ENCODE results near the gene SMC6. TPM values are rescaled to one million over a fixed set of nuclear protein-coding genes. Genes with fewer than 3 reads are reported as not detected.

SMC6 gene
- total and polyA plus RNA-seq, 9 donors, result 6.6 to 16.8 (median 12.3) TPM

- Histone ChIP-seq H3K36me3 (no peaks in the 10 kb centered on the region), H3K4me1 (ENCODE audit: insufficient read depth) (peaks cover 4% of the 10 kb centered on the region), H3K9me3 (no peaks in the 10 kb centered on the region), H3K4me3 (no peak overlapping the region), H3K27me3 (no peaks in the 10 kb centered on the region), H3K27ac (no peak overlapping the region)
- DNase-seq, result no peak
- intact Hi-C loops (cut with DNase I), result no loop called here
- 19 to 26% (median 20%) methylated on average over 2 of the region's 2 CpGs for WGBS, 3 donors
- TF ChIP-seq EP300 (IDR thresholded peaks at IDR 0.05) (no peak), POLR2A (IDR thresholded peaks at IDR 0.05) (no peak), CTCF (IDR thresholded peaks at IDR 0.05) (no peak)
Observed at GRCh38 chr2:17757321-17757720, 3.7 kb upstream of the SMC6 start.

GRCh38 chr2:17756668-17757067, 3.1 kb upstream of the SMC6 start:
- no peak overlapping the region for H3K4me3 ChIP-seq
- no peak overlapping the region for H3K27ac ChIP-seq
- H3K27me3 ChIP-seq, result no peaks in the 10 kb centered on the region
- H3K9me3 ChIP-seq, result no peaks in the 10 kb centered on the region
- no peaks in the 10 kb centered on the region for H3K36me3 ChIP-seq
- H3K4me1 ChIP-seq (ENCODE audit: insufficient read depth), result peaks cover 4% of the 10 kb centered on the region
- intact Hi-C loops (cut with DNase I), result no loop called here
- TF ChIP-seq EP300 (IDR thresholded peaks at IDR 0.05) (no peak), POLR2A (IDR thresholded peaks at IDR 0.05) (no peak), CTCF (IDR thresholded peaks at IDR 0.05) (no peak)
- DNase-seq, result no peak
- 38 to 51% (median 44%) methylated on average over 6 of the region's 6 CpGs for WGBS, 3 donors

DNA sequence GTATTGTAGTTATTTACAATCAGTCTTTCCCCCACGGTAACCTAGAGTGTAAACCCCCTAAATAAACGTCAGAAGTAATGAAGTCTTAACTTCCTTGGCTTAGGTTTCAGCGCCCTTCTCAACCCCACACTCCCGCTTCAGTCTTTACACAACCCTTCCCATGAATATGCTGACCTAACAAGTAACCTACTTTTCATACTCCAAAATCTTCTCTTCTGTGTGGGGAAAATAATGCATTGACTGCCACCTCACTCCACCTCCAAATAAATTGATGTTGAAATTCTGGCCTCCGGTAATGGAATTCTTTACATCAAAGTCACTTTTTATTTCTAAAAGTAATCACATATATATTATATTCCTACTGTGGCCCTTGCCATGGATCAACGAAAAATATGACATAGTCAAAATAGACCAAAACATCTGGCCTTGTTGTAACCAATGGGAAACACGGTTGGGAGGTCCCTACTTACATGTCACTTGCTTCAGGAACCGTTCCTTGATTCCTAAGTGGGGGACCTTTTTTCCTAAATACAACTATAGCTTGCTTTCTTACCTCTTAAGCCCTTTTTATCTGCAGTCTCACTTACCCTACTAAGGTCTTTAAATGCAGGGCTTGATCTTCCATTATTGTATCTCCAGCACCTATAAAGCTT, 1.3 kb upstream of the SMC6 start:
- H3K4me3 ChIP-seq, result no peak overlapping the region
- no peak for DNase-seq
- no peaks in the 10 kb centered on the region for H3K27me3 ChIP-seq
- peaks cover 4% of the 10 kb centered on the region for H3K4me1 ChIP-seq (ENCODE audit: insufficient read depth)
- H3K27ac ChIP-seq, result no peak overlapping the region
- TF ChIP-seq EP300 (IDR thresholded peaks at IDR 0.05), result no peak
- H3K36me3 ChIP-seq, result no peaks in the 10 kb centered on the region
- 13 to 18% (median 13%) methylated on average over 8 of the region's 8 CpGs for WGBS, 3 donors
- intact Hi-C loops (cut with DNase I), result no loop called here
- H3K9me3 ChIP-seq, result no peaks in the 10 kb centered on the region

GRCh38 chr2:17752892-17753802, 463 bp downstream of the SMC6 start:
- Histone ChIP-seq H3K4me1 (ENCODE audit: insufficient read depth) (peaks cover 4% of the 10 kb centered on the region), H3K27me3 (no peaks in the 10 kb centered on the region), H3K27ac (peak overlapping the region; percentile 82 to 92), H3K9me3 (no peaks in the 10 kb centered on the region), H3K36me3 (no peaks in the 10 kb centered on the region), H3K4me3 (peak overlapping the region; percentile 97)
- 1 to 2% (median 1%) methylated on average over 51 to 70 of the region's 70 CpGs for WGBS, 3 donors
- intact Hi-C loops (cut with DNase I), result no loop called here
- TF ChIP-seq POLR2A (IDR thresholded peaks at IDR 0.05) (peak; percentile 56), EP300 (IDR thresholded peaks at IDR 0.05) (no peak)
- DNase-seq, result no peak

DNA sequence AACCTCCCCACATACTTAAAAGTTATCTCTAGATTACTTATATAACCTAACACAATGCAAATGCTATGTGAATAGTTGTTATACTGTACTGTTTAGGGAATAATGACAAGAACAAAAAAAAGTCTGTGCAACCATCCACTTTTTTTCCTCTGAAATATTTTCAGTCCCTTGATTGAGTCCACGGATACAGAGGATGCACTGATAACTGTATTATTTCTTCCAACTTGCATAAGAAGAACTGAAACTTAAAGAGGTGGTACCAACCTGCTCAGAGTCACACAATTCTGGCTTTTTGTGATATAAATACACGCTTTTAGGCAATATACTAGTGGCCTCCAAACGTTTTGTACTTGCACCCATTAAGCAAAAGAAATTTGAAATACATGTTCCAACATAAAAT, 1.4 kb downstream of the SMC6 start:
- TF ChIP-seq POLR2A (IDR thresholded peaks at IDR 0.05) (no peak), EP300 (IDR thresholded peaks at IDR 0.05) (no peak), CTCF (IDR thresholded peaks at IDR 0.05) (no peak)
- Histone ChIP-seq H3K27ac (no peak overlapping the region), H3K36me3 (no peaks in the 10 kb centered on the region), H3K27me3 (no peaks in the 10 kb centered on the region), H3K4me3 (no peak overlapping the region), H3K9me3 (no peaks in the 10 kb centered on the region), H3K4me1 (ENCODE audit: insufficient read depth) (peaks cover 4% of the 10 kb centered on the region)
- no peak for DNase-seq
- intact Hi-C loops (cut with DNase I), result no loop called here
- WGBS, 3 donors, result 59 to 70% (median 64%) methylated on average over 3 of the region's 3 CpGs
